Measurements from ENCODE around the gene GLOD4.
"Not testable (repeated sequence)": the region's sequence is repeated elsewhere in the genome, so short reads cannot be mapped to it uniquely, and the experiment has no call there.

GLOD4 gene

DNA sequence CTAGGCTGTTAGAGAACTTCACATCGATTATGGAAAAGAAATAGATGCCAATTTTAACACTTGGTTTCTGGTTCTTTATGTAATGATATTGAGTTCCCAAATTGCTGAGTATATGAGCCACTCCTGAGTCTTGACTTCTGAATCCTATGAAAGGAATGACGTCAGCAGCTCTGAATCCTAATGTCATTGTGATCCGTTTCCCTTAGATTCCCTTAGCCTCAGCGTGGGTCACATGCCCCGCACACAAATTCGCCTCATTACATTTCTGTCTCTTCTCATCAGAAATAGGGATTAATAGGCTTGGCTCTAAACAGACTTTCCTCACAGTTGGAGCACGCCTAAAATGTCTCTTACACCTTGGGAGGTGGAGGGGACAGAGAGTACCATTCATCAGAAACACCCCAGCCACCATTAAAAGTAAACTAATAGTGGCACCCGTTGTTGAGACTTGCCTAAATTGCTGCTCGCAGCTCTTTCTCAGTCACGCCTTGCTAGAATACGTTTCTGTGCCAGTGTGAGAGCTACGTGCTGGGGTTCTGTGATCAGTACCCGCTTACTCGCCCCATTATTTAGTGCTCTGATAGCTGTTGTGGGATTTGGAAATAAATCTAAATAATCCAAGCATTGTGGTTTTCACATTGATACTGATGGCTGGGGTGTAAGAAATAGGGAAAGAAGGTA is 7.2 kb upstream of the GLOD4 start:
- in situ Hi-C loops (cut with MboI; ENCODE audit: low sequenced_read_pairs, unreplicated experiment), result no loop called here
- DNase-seq (ENCODE audit: low spot score), result no peak
- TF ChIP-seq, protein P1, sequence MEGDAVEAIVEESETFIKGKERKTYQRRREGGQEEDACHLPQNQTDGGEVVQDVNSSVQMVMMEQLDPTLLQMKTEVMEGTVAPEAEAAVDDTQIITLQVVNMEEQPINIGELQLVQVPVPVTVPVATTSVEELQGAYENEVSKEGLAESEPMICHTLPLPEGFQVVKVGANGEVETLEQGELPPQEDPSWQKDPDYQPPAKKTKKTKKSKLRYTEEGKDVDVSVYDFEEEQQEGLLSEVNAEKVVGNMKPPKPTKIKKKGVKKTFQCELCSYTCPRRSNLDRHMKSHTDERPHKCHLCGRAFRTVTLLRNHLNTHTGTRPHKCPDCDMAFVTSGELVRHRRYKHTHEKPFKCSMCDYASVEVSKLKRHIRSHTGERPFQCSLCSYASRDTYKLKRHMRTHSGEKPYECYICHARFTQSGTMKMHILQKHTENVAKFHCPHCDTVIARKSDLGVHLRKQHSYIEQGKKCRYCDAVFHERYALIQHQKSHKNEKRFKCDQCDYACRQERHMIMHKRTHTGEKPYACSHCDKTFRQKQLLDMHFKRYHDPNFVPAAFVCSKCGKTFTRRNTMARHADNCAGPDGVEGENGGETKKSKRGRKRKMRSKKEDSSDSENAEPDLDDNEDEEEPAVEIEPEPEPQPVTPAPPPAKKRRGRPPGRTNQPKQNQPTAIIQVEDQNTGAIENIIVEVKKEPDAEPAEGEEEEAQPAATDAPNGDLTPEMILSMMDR (IDR thresholded peaks at IDR 0.05; ENCODE audit: borderline replicate concordance, control extremely low read depth, extremely low read depth, insufficient read depth, missing control alignments), result no peak

DNA sequence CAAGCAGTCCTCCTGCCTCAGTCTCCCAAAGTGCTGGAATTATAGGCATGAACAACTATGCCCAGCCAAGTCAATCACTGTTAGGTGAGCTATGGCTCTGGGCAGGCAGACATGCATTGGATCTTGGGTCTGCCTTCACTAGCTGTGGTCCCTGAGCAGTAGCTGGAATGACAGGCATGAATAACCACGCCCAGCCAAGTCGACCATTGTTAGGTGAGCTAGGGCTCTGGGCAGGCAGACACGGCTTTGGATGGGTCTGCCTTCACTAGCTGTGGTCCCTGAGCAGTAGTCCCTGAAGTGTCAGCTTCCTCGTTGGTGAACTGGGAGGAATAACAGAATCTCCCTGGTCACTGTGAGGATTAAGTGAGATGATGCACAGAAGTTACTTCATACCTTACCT is 6.5 kb upstream of the GLOD4 start:
- in situ Hi-C loops (cut with MboI; ENCODE audit: low sequenced_read_pairs, unreplicated experiment), result no loop called here
- DNase-seq (ENCODE audit: low spot score), result no peak
- TF ChIP-seq, protein P1 (IDR thresholded peaks at IDR 0.05; ENCODE audit: borderline replicate concordance, control extremely low read depth, extremely low read depth, insufficient read depth, missing control alignments), result no peak

DNA sequence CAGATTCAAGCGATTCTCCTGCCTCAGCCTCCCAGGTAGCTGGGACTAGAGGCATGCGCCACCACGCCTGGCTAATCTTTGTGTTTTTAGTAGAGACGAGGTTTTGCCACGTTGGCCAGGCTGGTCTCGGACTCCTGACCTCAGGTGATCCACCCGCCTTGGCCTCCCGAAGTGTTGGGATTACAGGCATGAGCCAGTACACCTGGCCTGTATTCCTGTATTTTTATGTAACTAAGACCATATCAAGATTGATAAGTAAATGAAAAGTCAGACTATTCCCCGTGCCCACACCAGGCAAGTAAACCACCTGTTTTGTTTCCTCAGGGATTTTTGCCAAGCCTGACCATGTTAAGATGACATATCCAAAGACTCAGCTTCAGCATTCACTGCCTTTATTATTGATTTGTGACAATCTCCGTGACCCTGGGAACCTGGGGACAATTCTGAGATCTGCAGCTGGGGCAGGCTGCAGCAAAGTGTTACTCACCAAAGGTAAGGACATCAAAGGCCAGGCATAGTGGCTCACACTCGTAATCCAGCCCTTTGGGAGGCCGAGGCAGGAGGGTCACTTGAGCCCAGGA is 5.7 kb upstream of the GLOD4 start:
- no peak for DNase-seq (ENCODE audit: low spot score)
- in situ Hi-C loops (cut with MboI; ENCODE audit: low sequenced_read_pairs, unreplicated experiment), result no loop called here
- TF ChIP-seq, protein P1 (IDR thresholded peaks at IDR 0.05; ENCODE audit: borderline replicate concordance, control extremely low read depth, extremely low read depth, insufficient read depth, missing control alignments), result no peak

DNA sequence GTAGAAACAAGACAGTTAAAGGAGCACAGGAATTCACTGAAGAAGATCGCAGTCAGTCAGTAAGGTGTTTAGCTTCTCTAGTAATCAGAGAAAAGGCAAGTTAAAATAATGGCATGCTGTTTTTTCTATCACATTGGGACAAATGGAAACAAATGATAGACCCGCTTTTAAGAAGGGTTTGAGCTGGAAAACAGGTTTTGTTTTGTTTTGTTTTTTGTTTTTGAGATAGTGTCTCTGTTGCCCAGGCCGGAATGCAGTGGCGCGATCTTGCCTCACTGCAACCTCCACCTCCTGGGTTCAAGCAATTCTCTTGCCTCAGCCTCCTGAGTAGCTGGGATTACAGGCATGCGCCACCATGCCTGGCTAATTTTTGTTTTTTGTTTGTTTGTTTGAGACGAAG is 3.8 kb upstream of the GLOD4 start:
- DNase-seq (ENCODE audit: low spot score); in situ Hi-C loops (cut with MboI; ENCODE audit: low sequenced_read_pairs, unreplicated experiment): not testable (repeated sequence)

DNA sequence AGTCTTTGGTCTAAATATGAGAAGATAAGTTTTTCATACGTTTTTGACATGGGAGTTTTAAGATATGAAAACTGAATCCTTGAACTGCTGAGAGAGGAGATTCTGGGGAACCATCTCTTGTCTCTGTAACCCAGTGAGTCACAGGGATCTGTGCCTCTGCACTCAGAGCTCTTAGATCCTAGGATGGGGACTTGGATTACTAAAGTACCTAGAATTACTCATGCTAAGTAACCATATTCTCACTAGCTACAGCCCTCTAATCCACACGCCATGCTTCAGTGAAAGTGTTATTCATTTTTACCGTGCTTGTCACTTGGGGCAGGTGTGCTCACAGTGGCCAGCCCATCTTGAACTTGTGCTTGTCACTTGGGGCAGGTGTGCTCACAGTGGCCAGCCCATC is 2.1 kb upstream of the GLOD4 start:
- in situ Hi-C loops (cut with MboI; ENCODE audit: low sequenced_read_pairs, unreplicated experiment), result no loop called here
- DNase-seq (ENCODE audit: low spot score), result no peak

DNA sequence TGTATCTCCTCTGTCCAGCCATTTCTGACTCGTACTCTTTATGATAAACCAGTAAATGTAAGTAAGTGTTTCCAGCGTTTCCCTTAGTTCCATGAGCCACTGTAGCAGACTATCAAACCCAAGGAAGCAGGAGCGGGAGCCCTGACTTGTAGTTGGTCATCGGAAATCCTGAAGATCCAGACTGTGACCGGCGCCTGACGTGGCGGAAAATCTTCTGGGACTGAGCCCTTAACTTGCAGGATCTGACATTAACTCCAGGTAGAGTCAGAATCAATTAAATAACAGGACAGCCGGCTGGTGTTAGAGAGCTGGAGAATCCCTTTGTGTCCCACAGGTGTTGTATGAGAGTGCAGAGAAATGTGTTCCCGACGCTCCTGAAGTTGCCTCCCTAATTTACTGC is 4.0 kb downstream of the GLOD4 start:
- in situ Hi-C loops (cut with MboI; ENCODE audit: low sequenced_read_pairs, unreplicated experiment), result no loop called here
- TF ChIP-seq, protein P1 (IDR thresholded peaks at IDR 0.05; ENCODE audit: borderline replicate concordance, control extremely low read depth, extremely low read depth, insufficient read depth, missing control alignments), result no peak
- no peak for DNase-seq (ENCODE audit: low spot score)

More for the DNA sequence above, 2.1 kb upstream of the GLOD4 start:
- TF ChIP-seq, protein P1 (IDR thresholded peaks at IDR 0.05; ENCODE audit: borderline replicate concordance, control extremely low read depth, extremely low read depth, insufficient read depth, missing control alignments), result no peak

DNA sequence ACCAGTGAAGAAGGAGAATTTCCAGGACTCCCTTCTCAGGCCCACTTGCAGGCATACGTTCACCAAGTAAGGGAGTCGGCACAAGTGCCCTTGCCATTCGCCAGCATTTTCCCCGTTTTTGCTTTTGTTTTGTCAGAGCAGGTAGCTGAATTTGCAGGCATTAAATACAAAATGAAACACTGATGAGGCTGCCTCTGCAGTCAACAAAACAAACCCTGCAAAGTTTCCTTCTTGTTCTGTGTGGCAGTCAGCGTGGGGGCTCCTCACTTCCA is 7.8 kb downstream of the GLOD4 start:
- TF ChIP-seq, protein P1 (IDR thresholded peaks at IDR 0.05; ENCODE audit: borderline replicate concordance, control extremely low read depth, extremely low read depth, insufficient read depth, missing control alignments), result no peak
- in situ Hi-C loops (cut with MboI; ENCODE audit: low sequenced_read_pairs, unreplicated experiment), result no loop called here

More for the DNA sequence above, 7.8 kb downstream of the GLOD4 start:
- no peak for DNase-seq (ENCODE audit: low spot score)
